Hematopoietic multipotent progenitor cell treated with erythropoietin and hydrocortisone succinate and interleukin-3 and kit ligand, for 6 days (in vitro differentiated cells): ENCODE data around the gene CAMTA1.

Source experiments
- DNase-seq: peaks from one replicate; pipeline ENCODE4 v3.0.0-alpha.2; 2015

CAMTA1 gene

GRCh38 chr1:7511381-7511780 lies 726.1 kb downstream of the CAMTA1 start:
- DNase-seq, result no peak

- no peak for DNase-seq
Observed at GRCh38 chr1:7513081-7513480, 727.8 kb downstream of the CAMTA1 start.

GRCh38 chr1:7515175-7515574 lies 729.9 kb downstream of the CAMTA1 start:
- DNase-seq, result no peak

GRCh38 chr1:7515904-7516303 lies 730.6 kb downstream of the CAMTA1 start:
- DNase-seq, result no peak

- no peak for DNase-seq
Observed at GRCh38 chr1:7516341-7516740, 731.1 kb downstream of the CAMTA1 start.

DNA sequence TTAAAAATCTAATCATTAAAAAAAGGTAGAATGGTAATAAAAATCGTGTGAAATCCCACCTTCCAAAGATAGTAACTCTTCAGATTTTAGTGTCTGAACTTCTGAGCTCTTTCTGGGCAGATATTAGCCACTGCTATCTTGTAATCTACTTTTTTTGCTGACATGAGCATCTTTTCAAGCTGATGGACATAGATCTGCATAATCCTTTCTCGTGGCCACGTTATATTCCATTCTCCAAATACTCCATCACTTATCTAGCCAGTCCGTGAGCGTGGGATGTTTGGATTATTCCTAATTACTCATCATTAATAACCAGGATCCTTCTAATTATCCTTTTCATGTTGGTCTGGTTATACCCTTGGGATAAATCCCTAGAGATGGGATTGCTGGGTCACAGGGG lies 731.7 kb downstream of the CAMTA1 start:
- no peak for DNase-seq

GRCh38 chr1:7517611-7518330 lies 732.5 kb downstream of the CAMTA1 start:
- no peak for DNase-seq

- no peak for DNase-seq
Observed at GRCh38 chr1:7518411-7518810, 733.2 kb downstream of the CAMTA1 start.

GRCh38 chr1:7519181-7519860 lies 734.1 kb downstream of the CAMTA1 start:
- DNase-seq, result no peak

- DNase-seq, result no peak
Observed at GRCh38 chr1:7519861-7520395, 734.7 kb downstream of the CAMTA1 start.

DNA sequence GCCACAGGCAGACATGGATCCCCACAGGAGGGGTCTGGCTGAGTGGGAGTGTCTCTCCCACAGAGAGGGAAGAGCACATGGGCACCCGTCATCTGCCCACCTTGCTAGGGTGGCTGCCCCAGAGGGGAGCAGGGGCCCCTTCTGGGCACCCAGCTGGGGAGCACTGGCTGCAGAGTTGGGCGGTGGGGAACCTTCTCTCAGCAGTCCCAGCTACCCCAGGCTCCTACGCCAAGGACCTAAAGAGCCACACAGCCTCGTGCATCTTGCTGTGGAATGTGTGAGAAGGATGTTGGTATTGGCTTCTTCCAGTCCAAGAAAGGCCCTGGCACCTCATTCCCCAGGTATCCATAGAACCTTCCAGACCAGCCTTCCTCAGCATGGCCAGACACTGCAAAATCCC lies 735.2 kb downstream of the CAMTA1 start:
- DNase-seq, result no peak

GRCh38 chr1:7524341-7525337 lies 739.4 kb downstream of the CAMTA1 start:
- no peak for DNase-seq

DNA sequence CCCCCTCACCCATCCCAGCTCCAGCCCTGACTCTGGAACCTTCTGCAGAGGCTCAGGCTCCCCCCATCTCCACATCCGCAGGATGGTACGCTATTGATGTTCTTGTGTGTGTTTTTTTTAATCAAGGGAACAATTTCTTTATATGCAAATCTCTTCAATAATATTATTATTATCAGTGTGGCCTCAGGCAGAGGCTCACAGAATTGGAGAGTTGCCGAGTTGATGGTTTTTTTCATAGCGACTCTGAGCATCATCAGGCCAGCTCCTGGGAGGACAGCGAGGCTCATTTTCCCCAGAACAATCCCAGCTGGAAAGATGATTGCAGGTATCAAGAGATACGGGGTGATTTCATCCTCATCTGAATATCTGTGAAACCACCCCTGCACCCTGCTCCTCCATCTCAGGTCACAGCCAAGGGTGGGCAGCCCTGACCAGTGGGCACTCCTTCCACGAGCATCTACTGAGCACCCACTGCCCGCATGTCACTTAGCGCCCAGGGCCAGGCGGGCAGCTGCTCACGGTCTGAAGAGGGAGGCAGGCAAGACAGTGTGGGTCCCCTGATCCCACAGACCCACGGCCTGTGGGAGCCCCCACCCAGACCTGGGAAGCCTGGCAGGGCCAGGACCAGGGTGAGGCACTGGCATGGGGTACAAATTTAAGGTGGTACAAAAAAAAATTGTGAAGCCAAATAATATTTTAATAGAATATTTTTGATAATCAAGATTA lies 740.2 kb downstream of the CAMTA1 start:
- DNase-seq, result no peak

DNA sequence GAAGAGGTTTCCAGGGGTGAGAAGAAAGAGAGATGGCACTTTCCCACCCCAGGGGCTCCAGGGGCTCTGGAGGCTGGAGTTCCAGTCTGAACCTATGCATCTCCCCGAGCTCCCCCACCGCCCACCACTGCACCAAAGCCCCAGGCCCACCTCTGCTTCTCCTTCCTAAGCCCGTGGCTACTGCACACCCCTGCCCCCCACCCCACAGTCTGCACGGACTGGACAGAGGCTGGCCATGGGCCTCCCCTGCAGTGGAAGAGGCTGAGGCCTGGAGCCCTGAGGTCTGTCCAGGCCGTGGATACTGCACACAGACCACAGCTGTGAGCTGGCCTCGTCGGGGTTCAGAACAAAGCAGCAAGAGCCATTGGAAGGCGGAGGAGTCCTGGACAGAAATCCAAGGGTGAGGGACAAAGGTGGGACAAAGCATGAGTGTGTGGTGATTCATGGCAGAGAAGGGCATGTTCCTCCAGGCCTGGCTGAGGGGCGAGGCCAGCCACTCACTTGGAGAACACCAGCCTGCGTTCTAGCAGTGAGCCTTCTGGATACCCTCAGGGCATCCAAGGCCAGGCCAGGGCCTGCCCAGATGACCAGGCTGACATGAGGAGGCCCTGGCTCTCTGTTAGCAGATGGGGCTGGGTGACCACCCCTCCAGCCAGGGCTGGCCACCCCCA lies 741.1 kb downstream of the CAMTA1 start:
- no peak for DNase-seq

- no peak for DNase-seq
Observed at GRCh38 chr1:7526867-7527732, 741.8 kb downstream of the CAMTA1 start.

DNA sequence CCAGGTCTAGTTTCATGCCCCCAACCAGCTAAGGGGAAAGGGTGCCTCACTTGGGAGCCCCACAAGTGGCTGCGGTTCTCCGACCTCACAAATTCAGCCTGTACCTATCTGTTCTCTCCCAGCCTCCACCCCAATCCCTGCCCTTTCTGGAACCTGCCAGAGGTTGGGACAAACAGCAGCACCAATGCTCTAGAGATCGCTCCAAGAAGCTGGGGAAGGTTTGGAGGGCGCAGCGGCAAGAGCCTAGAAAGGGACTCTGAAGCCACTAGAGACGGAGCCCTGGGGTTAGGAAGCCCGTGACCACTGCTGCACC lies 742.4 kb downstream of the CAMTA1 start:
- no peak for DNase-seq

GRCh38 chr1:7528386-7529198 lies 743.3 kb downstream of the CAMTA1 start:
- DNase-seq, result no peak

- DNase-seq, result no peak
Observed at GRCh38 chr1:7529917-7530316, 744.7 kb downstream of the CAMTA1 start.

- no peak for DNase-seq
Observed at GRCh38 chr1:7531562-7532340, 746.5 kb downstream of the CAMTA1 start.
